HepG2 (cell line): ENCODE results near the gene RPL39. TPM values are rescaled to one million over a fixed set of nuclear protein-coding genes. Genes with fewer than 3 reads are reported as not detected.
A peak's percentile ranks its signal among the peaks of the same experiment; 100 is the strongest.

Experiments used
- FOXC1 ChIP-seq: sonication (generic); formaldehyde crosslinking; IDR thresholded peaks from 2 replicates; pipeline ENCODE4 v1.8.0; 2022; ENCODE audit warnings: mild to moderate bottlenecking, missing genetic modification reagents, borderline replicate concordance
- HNF1B ChIP-seq: sonication (generic); formaldehyde crosslinking; IDR thresholded peaks from 2 replicates; pipeline ENCODE4 v1.5.1; 2020; ENCODE audit warnings: mild to moderate bottlenecking, moderate library complexity, missing genetic modification reagents
- IKZF5 ChIP-seq: IDR thresholded peaks from 2 replicates; pipeline ENCODE4 v1.6.1; 2018; ENCODE audit warnings: missing genetic modification reagents, mild to moderate bottlenecking, missing compliant biosample characterization
- JDP2 ChIP-seq: sonication (generic); formaldehyde crosslinking; IDR thresholded peaks from 2 replicates; pipeline ENCODE4 v1.8.1; 2022; ENCODE audit warnings: missing genetic modification reagents, borderline replicate concordance
- MLLT10 ChIP-seq: sonication (generic); formaldehyde crosslinking; IDR thresholded peaks from 2 replicates; pipeline ENCODE4 v1.4.0; 2020; ENCODE audit warnings: missing genetic modification reagents
- RFX1 ChIP-seq: fragments of 450-650 bp; IDR thresholded peaks from 2 replicates; pipeline ENCODE4 v1.6.1; 2017
- XBP1 ChIP-seq: sonication (generic); formaldehyde crosslinking; IDR thresholded peaks from 2 replicates; pipeline ENCODE4 v1.5.0; 2020; ENCODE audit warnings: missing genetic modification reagents
- ZBTB2 ChIP-seq: sonication (generic); formaldehyde crosslinking; IDR thresholded peaks from 2 replicates; pipeline ENCODE4 v1.8.0; 2022; ENCODE audit warnings: low read depth, missing genetic modification reagents
- ZBTB33 ChIP-seq: sonication (generic); formaldehyde crosslinking; IDR thresholded peaks from 2 replicates; pipeline ENCODE4 v1.4.0; 2020; ENCODE audit warnings: missing genetic modification reagents
- ZBTB39 ChIP-seq: sonication (generic); formaldehyde crosslinking; IDR thresholded peaks from 2 replicates; pipeline ENCODE4 v1.5.0; 2020; ENCODE audit warnings: missing genetic modification reagents
- ZFX ChIP-seq: sonication (generic); formaldehyde crosslinking; IDR thresholded peaks from 2 replicates; pipeline ENCODE4 v1.4.0; 2020; ENCODE audit warnings: mild to moderate bottlenecking, low read depth, missing genetic modification reagents, moderate library complexity
- ZNF33A ChIP-seq: sonication (generic); formaldehyde crosslinking; IDR thresholded peaks from 2 replicates; pipeline ENCODE4 v1.5.1; 2020; ENCODE audit warnings: missing genetic modification reagents, mild to moderate bottlenecking, moderate library complexity, borderline replicate concordance
- ZNF460 ChIP-seq: sonication (generic); formaldehyde crosslinking; IDR thresholded peaks from 2 replicates; pipeline ENCODE4 v1.5.1; 2020; ENCODE audit warnings: missing genetic modification reagents, mild to moderate bottlenecking, borderline replicate concordance
- ZNF496 ChIP-seq: sonication (generic); formaldehyde crosslinking; IDR thresholded peaks from 2 replicates; pipeline ENCODE4 v1.8.1; 2023; ENCODE audit warnings: mild to moderate bottlenecking, moderate library complexity, missing genetic modification reagents; ENCODE audit not compliant: insufficient replicate concordance
- ZNF549 ChIP-seq: sonication (generic); formaldehyde crosslinking; IDR thresholded peaks from 2 replicates; pipeline ENCODE4 v1.5.0; 2020; ENCODE audit warnings: missing genetic modification reagents
- ZNF598 ChIP-seq: sonication (generic); formaldehyde crosslinking; IDR thresholded peaks from 2 replicates; pipeline ENCODE4 v1.5.1; 2020; ENCODE audit warnings: mild to moderate bottlenecking, missing genetic modification reagents, borderline replicate concordance
- ZNF672 ChIP-seq: sonication (generic); formaldehyde crosslinking; IDR thresholded peaks from 2 replicates; pipeline ENCODE4 v1.8.1; 2022; ENCODE audit warnings: missing genetic modification reagents
- ZNF761 ChIP-seq: sonication (generic); formaldehyde crosslinking; conservative IDR thresholded peaks from 2 replicates; pipeline ENCODE4 v1.4.0; 2020; ENCODE audit warnings: mild to moderate bottlenecking, missing genetic modification reagents
- ZSCAN5A ChIP-seq: sonication (generic); formaldehyde crosslinking; IDR thresholded peaks from 2 replicates; pipeline ENCODE4 v1.8.0; 2022; ENCODE audit warnings: mild to moderate bottlenecking, missing genetic modification reagents, borderline replicate concordance
- polyA plus RNA-seq, 8 experiments: library from polyadenylated mRNA; depleted of rRNA in 3 of 8; stranded (reverse) in 7 of 8; unstranded in 1 of 8; fragments of >200 nt; fragmentation: Illumina TruSeq in 4 of 8; extraction: Trizol in 4 of 8; gene quantifications; 2 replicates each; pipeline versions ENCODE4 v1.2.1 to v1.2.3, GENCODE V29; 2011 to 2016; ENCODE audit warnings: low read depth in 4 of 8, missing spikeins in 1 of 8, mixed read lengths in 1 of 8; ENCODE audit not compliant: insufficient read depth in 1 of 8
- total RNA-seq, 5 experiments: library from RNA; depleted of rRNA; stranded (reverse); fragments of >200 nt; fragmentation: Illumina TruSeq; extraction: Trizol; gene quantifications; 2 replicates each; pipeline ENCODE4 v1.2.3, GENCODE V29; 2016; ENCODE audit warnings: low read depth in 1 of 5

RPL39 gene
- total and polyA plus RNA-seq, 2 of the 13 experiments (the other 11 are each of a cell fraction or from before 2014, with no cell fraction given), result 2,312 to 3,547 TPM

- TF ChIP-seq MLLT10 (CRISPR knock-in tag), result no peak
- no peak for TF ChIP-seq XBP1
- no peak for TF ChIP-seq ZNF672 (CRISPR knock-in tag)
- TF ChIP-seq JDP2 (CRISPR knock-in tag), result no peak
- no peak for TF ChIP-seq ZNF460 (CRISPR knock-in tag)
- no peak for TF ChIP-seq ZBTB33 (CRISPR knock-in tag)
- no peak for TF ChIP-seq ZNF496 (CRISPR knock-in tag)
- TF ChIP-seq ZNF761, result no peak
- peak; percentile 76 for TF ChIP-seq ZFX (CRISPR knock-in tag)
- TF ChIP-seq ZSCAN5A (CRISPR knock-in tag), result no peak
- TF ChIP-seq ZNF598, result no peak
- no peak for TF ChIP-seq ZNF549 (CRISPR knock-in tag)
- TF ChIP-seq ZBTB2 (CRISPR knock-in tag), result no peak
- TF ChIP-seq ZBTB39 (CRISPR knock-in tag), result no peak
- TF ChIP-seq RFX1, result no peak
- TF ChIP-seq HNF1B (CRISPR knock-in tag), result no peak
- TF ChIP-seq IKZF5 (CRISPR knock-in tag), result no peak
- TF ChIP-seq ZNF33A, result no peak
- no peak; the same call in 1 of the 2 replicates for TF ChIP-seq FOXC1
Observed at GRCh38 chrX:119791437-119792231, at the start of gene RPL39 (continued).
